ENCODE measurements around the gene CEMIP.

The CEMIP gene, protein sequence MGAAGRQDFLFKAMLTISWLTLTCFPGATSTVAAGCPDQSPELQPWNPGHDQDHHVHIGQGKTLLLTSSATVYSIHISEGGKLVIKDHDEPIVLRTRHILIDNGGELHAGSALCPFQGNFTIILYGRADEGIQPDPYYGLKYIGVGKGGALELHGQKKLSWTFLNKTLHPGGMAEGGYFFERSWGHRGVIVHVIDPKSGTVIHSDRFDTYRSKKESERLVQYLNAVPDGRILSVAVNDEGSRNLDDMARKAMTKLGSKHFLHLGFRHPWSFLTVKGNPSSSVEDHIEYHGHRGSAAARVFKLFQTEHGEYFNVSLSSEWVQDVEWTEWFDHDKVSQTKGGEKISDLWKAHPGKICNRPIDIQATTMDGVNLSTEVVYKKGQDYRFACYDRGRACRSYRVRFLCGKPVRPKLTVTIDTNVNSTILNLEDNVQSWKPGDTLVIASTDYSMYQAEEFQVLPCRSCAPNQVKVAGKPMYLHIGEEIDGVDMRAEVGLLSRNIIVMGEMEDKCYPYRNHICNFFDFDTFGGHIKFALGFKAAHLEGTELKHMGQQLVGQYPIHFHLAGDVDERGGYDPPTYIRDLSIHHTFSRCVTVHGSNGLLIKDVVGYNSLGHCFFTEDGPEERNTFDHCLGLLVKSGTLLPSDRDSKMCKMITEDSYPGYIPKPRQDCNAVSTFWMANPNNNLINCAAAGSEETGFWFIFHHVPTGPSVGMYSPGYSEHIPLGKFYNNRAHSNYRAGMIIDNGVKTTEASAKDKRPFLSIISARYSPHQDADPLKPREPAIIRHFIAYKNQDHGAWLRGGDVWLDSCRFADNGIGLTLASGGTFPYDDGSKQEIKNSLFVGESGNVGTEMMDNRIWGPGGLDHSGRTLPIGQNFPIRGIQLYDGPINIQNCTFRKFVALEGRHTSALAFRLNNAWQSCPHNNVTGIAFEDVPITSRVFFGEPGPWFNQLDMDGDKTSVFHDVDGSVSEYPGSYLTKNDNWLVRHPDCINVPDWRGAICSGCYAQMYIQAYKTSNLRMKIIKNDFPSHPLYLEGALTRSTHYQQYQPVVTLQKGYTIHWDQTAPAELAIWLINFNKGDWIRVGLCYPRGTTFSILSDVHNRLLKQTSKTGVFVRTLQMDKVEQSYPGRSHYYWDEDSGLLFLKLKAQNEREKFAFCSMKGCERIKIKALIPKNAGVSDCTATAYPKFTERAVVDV (N-terminal part only)

DNA sequence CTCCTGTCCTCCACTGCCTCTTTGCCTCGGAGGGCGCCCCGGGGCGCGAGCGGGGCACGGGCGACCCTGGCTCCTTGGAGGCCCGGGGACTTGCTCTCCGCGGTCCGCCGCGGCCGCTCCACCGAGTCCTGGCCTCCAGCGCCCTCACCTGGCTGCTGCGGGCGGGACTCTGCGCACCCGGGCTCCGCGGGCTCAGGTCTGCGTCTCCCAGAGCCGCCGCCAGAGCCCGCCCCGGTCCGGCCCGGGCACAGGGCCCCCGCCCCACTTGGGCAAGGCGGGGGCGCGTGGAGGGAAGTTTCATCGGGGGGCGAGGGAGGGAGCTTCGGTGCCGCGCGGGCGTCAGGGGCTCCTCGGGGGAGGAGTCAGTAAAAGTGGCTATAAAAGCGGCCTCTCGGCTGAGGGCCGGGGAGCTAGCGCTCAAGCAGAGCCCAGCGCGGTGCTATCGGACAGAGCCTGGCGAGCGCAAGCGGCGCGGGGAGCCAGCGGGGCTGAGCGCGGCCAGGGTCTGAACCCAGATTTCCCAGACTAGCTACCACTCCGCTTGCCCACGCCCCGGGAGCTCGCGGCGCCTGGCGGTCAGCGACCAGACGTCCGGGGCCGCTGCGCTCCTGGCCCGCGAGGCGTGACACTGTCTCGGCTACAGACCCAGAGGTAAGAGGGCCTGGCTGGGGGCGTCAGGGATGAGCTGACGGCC, at the start of gene CEMIP:
Gene CEMIP (plus strand): TSS at position 407 of the 694 bp plus-strand sequence. CDS start 94,510 bp downstream, outside the sequence.
- peak within 1 kb of the TSS; percentile 83 for H3K4me3 Mint-ChIP-seq
- H3K36me3 Mint-ChIP-seq (ENCODE audit: low read depth) = peaks cover 1% of the 10 kb centered on the region
- H3K4me1 Mint-ChIP-seq (ENCODE audit: low read depth) = peaks cover 31% of the 10 kb centered on the region
- peak; percentile 70 for DNase-seq (ENCODE audit: low spot score)
- no peak within 1 kb of the TSS for H3K27ac Mint-ChIP-seq
- no peaks in the 10 kb centered on the region for H3K9me3 Mint-ChIP-seq
- peaks cover 56% of the 10 kb centered on the region for H3K27me3 Mint-ChIP-seq (ENCODE audit: low read depth)

DNA sequence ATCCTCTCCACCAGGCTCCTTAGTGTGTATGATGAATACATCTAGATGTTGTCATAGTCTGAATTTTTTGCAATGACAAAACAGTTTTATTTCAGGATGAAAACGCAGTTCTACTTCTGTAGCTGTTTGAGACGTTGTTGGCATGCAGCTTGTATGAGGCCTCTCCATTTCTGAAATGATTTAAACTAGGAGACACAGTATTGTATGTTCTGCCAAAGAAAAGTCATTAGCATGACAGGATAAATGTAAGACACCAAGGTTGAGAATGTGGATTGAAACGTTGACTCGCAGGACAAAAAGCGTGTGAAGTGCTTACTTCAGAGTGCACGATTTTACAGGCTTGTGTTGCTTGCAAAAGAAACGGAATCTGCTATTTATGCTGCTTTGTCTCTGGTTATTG, 48.8 kb upstream of the CEMIP start:
- no peak overlapping the region for H3K4me3 Mint-ChIP-seq
- H3K36me3 Mint-ChIP-seq (ENCODE audit: low read depth) = no peaks in the 10 kb centered on the region
- H3K27me3 Mint-ChIP-seq (ENCODE audit: low read depth) = no peaks in the 10 kb centered on the region
- H3K27ac Mint-ChIP-seq = no peak overlapping the region
- H3K9me3 Mint-ChIP-seq = no peaks in the 10 kb centered on the region
- no peaks in the 10 kb centered on the region for H3K4me1 Mint-ChIP-seq (ENCODE audit: low read depth)
- DNase-seq (ENCODE audit: low spot score) = no peak

DNA sequence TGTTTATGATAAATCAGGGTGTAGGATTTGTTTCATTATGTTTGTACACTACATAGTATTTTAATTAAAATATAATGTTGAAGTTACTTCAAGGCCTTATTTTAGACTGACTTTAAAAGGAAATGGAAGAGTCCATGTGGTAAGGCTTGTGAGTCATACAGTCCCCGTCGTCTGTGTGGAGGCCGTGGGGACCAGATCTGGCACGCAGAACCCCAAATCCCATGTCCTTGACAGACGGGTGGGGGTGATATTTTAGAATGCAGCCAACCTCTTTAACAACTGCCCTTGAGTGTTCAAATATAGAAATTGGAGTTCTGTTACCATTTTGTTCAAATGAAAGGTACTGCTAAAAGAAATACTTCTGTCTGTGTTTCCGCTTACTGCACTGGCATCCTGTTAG, 48.2 kb upstream of the CEMIP start:
- Mint-ChIP-seq H3K27ac (no peak overlapping the region), H3K4me3 (no peak overlapping the region), H3K4me1 (ENCODE audit: low read depth) (no peaks in the 10 kb centered on the region), H3K9me3 (no peaks in the 10 kb centered on the region), H3K36me3 (ENCODE audit: low read depth) (no peaks in the 10 kb centered on the region), H3K27me3 (ENCODE audit: low read depth) (no peaks in the 10 kb centered on the region)
- no peak for DNase-seq (ENCODE audit: low spot score)

DNA sequence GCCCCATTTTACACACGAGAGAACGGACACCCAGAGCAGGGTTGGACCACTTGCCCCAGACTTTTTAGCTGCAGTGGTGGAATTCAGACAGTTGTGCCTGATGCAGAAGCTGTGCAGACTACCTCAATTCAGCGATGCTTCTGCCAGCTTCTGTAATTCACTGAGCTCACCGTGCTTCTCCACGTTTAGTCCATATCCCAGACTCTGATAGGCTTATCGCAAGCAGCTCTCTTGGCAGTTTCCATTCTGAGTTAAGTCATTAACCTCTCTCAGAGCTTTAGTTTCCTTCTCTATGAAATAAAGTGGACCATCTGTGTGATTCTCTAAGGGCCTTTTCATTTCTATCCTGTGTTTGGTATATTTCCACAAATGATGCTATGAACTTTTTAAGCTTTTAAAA, 47.0 kb upstream of the CEMIP start:
- Mint-ChIP-seq H3K4me3 (no peak overlapping the region), H3K27me3 (ENCODE audit: low read depth) (no peaks in the 10 kb centered on the region), H3K36me3 (ENCODE audit: low read depth) (no peaks in the 10 kb centered on the region), H3K9me3 (no peaks in the 10 kb centered on the region), H3K27ac (no peak overlapping the region), H3K4me1 (ENCODE audit: low read depth) (no peaks in the 10 kb centered on the region)
- DNase-seq (ENCODE audit: low spot score) = no peak

DNA sequence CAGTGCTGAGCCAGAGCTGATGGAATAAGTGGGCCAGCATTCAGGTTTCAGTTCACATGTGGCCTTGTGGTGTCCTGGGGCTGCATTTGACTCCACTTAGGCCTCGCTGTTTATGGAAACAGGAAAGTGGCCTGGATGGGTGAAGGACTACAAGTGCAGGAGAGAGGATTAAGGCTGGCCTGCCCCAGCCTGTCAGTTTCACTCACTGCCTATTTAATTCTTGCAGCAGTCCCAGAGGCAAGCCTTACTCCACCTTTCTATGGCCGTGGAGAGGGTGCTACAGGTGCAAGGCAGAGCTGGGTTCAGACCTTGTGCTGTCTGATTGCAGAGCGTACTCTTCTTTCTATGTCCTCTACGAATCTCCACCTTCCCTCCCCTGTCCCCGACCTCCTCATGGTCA, 46.4 kb upstream of the CEMIP start:
- Mint-ChIP-seq H3K36me3 (ENCODE audit: low read depth) (no peaks in the 10 kb centered on the region), H3K27me3 (ENCODE audit: low read depth) (no peaks in the 10 kb centered on the region), H3K4me3 (no peak overlapping the region), H3K27ac (no peak overlapping the region), H3K4me1 (ENCODE audit: low read depth) (no peaks in the 10 kb centered on the region), H3K9me3 (no peaks in the 10 kb centered on the region)
- no peak for DNase-seq (ENCODE audit: low spot score)

GRCh38 chr15:80733460-80733859, 45.7 kb upstream of the CEMIP start:
- H3K9me3 Mint-ChIP-seq = no peaks in the 10 kb centered on the region
- no peak for DNase-seq (ENCODE audit: low spot score)
- no peaks in the 10 kb centered on the region for H3K4me1 Mint-ChIP-seq (ENCODE audit: low read depth)
- H3K27ac Mint-ChIP-seq = no peak overlapping the region
- no peaks in the 10 kb centered on the region for H3K27me3 Mint-ChIP-seq (ENCODE audit: low read depth)
- no peak overlapping the region for H3K4me3 Mint-ChIP-seq
- no peaks in the 10 kb centered on the region for H3K36me3 Mint-ChIP-seq (ENCODE audit: low read depth)

DNA sequence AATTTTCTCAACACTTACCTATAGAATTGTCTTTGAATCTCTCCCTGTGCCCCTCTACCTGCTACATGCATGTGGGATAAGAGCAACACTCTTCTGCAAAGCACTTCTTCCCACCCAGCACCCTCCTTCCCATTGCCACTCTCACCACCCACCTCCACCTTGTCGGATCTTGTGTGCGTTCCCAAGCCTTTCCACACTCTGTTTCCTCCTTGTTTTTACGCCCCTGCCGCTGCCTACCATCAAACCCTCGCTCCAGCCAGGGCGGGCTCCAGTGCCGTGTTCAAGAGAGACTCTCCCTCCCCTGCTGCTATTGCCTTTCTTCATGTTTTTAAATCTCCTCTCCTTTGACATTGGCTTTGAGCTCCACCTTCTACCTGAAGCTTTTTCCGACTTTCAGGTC, 43.8 kb upstream of the CEMIP start:
- H3K36me3 Mint-ChIP-seq (ENCODE audit: low read depth) = no peaks in the 10 kb centered on the region
- no peaks in the 10 kb centered on the region for H3K27me3 Mint-ChIP-seq (ENCODE audit: low read depth)
- DNase-seq (ENCODE audit: low spot score) = no peak
- no peaks in the 10 kb centered on the region for H3K9me3 Mint-ChIP-seq
- no peak overlapping the region for H3K4me3 Mint-ChIP-seq
- H3K27ac Mint-ChIP-seq = no peak overlapping the region
- no peaks in the 10 kb centered on the region for H3K4me1 Mint-ChIP-seq (ENCODE audit: low read depth)

DNA sequence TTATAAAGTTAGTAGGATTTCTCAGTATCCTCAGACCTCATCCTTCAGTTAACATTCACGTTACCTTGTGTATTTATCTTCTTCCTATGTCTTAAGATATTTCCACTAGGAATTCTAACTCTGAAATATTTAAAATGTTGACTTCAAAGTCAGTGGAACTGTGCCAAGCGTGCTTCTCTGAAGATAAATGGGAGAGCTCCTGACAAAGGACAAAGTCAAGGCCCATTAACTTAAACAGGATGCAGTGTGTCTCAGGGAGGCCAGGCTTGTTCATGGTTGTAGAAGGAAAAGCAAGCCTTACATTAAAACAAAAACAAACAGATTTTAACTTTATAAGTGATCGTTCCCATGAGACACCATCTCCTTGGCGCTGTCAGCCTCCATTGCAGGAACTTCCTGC, 42.6 kb upstream of the CEMIP start:
- Mint-ChIP-seq H3K27ac (no peak overlapping the region), H3K4me3 (no peak overlapping the region), H3K27me3 (ENCODE audit: low read depth) (no peaks in the 10 kb centered on the region), H3K36me3 (ENCODE audit: low read depth) (no peaks in the 10 kb centered on the region), H3K9me3 (no peaks in the 10 kb centered on the region), H3K4me1 (ENCODE audit: low read depth) (no peaks in the 10 kb centered on the region)
- DNase-seq (ENCODE audit: low spot score) = no peak

- Mint-ChIP-seq H3K36me3 (ENCODE audit: low read depth) (no peaks in the 10 kb centered on the region), H3K4me3 (no peak overlapping the region), H3K27me3 (ENCODE audit: low read depth) (no peaks in the 10 kb centered on the region), H3K9me3 (no peaks in the 10 kb centered on the region), H3K27ac (no peak overlapping the region), H3K4me1 (ENCODE audit: low read depth) (no peaks in the 10 kb centered on the region)
- DNase-seq (ENCODE audit: low spot score) = no peak
Observed at GRCh38 chr15:80739919-80740318, 39.3 kb upstream of the CEMIP start.

DNA sequence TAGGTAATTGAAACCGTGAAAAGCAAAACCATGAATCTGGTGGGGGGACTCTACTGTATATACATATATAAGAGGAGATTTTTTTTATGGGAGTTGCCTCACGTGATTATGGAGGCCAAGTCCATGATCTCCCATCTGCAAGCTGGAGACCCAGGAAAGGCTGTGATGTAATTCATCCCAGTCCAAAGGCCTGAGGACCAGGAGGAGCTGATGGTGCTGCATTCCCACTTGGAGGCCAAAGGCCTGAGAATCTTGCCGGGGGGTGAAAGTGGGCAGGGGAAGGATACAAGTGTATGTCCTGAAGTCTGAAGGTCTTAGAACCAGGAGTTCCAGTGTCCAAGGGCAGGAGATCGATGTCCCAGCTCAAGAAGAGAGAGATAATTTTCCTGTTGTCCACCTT, 37.1 kb upstream of the CEMIP start:
- Mint-ChIP-seq H3K4me3 (no peak overlapping the region), H3K4me1 (ENCODE audit: low read depth) (no peaks in the 10 kb centered on the region), H3K27ac (no peak overlapping the region), H3K9me3 (no peaks in the 10 kb centered on the region), H3K36me3 (ENCODE audit: low read depth) (no peaks in the 10 kb centered on the region), H3K27me3 (ENCODE audit: low read depth) (no peaks in the 10 kb centered on the region)
- DNase-seq (ENCODE audit: low spot score) = no peak

DNA sequence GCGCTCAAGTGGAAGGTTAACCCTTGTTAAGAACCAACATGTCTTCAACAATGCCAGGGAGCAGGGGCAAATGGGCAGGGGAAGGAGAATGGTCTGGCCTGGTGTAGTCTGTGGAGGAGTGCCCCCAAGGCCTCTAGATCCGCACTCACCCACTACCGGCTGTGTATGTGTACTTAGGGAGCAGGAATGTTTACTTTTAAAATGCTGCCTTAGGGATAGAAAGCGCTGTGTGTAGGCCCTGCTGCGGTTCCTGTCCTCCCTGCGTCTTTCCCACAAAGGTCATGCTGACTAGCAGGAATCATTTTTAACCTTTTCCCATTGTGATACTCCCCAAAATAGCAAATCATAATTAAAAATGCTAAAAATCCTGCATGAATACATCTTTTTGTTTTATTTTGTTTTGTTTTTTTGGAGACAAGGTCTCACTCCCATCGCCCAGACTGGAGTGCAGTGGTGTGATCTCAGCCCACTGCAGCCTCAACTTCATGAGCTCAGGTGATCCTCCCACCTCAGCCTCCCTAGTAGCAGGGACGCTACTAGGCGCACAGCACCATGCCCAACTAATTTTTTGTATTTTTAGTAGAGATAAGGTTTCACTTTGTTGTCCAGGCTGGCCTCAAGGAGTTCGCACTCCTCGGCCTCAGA, 35.9 kb upstream of the CEMIP start:
- Mint-ChIP-seq H3K9me3 (no peaks in the 10 kb centered on the region), H3K27me3 (ENCODE audit: low read depth) (no peaks in the 10 kb centered on the region), H3K27ac (no peak overlapping the region), H3K4me3 (no peak overlapping the region), H3K36me3 (ENCODE audit: low read depth) (no peaks in the 10 kb centered on the region), H3K4me1 (ENCODE audit: low read depth) (no peaks in the 10 kb centered on the region)
- no peak for DNase-seq (ENCODE audit: low spot score)

- no peak overlapping the region for H3K27ac Mint-ChIP-seq
- H3K9me3 Mint-ChIP-seq = no peaks in the 10 kb centered on the region
- DNase-seq (ENCODE audit: low spot score) = no peak
- no peaks in the 10 kb centered on the region for H3K4me1 Mint-ChIP-seq (ENCODE audit: low read depth)
- H3K36me3 Mint-ChIP-seq (ENCODE audit: low read depth) = no peaks in the 10 kb centered on the region
- no peak overlapping the region for H3K4me3 Mint-ChIP-seq
- no peaks in the 10 kb centered on the region for H3K27me3 Mint-ChIP-seq (ENCODE audit: low read depth)
Observed at GRCh38 chr15:80744415-80744814, 34.8 kb upstream of the CEMIP start.

GRCh38 chr15:80744826-80745225, 34.3 kb upstream of the CEMIP start:
- H3K4me1 Mint-ChIP-seq (ENCODE audit: low read depth) = no peaks in the 10 kb centered on the region
- no peaks in the 10 kb centered on the region for H3K9me3 Mint-ChIP-seq
- no peak for DNase-seq (ENCODE audit: low spot score)
- H3K27me3 Mint-ChIP-seq (ENCODE audit: low read depth) = no peaks in the 10 kb centered on the region
- no peaks in the 10 kb centered on the region for H3K36me3 Mint-ChIP-seq (ENCODE audit: low read depth)
- H3K27ac Mint-ChIP-seq = no peak overlapping the region
- no peak overlapping the region for H3K4me3 Mint-ChIP-seq
